Endothelial cell of umbilical vein (primary cell): ENCODE results near the gene CRELD2. TPM values are rescaled to one million over a fixed set of nuclear protein-coding genes. Genes with fewer than 3 reads are reported as not detected.

Source experiments
- BruUV-seq: library from RNA; stranded (reverse); fragments of 400-500 nt; replicated peaks from 2 replicates; lab custom pipeline; 2021; lab: Mats Ljungman, UMichigan
- CTCF ChIA-PET: fragments of 300-600, 350-600 bp; sonication (Branson Sonifier 250); formaldehyde crosslinking; loops from one replicate; lab custom pipeline; 2021; ENCODE audit warnings: antibody characterized with exemption, inconsistent platforms; lab: Charles Lee
- POLR2A ChIA-PET: fragments of 300-600, 350-600 bp; sonication (Branson Sonifier 250); formaldehyde crosslinking; loops from one replicate; lab custom pipeline; 2021; ENCODE audit warnings: antibody characterized with exemption, inconsistent platforms; lab: Charles Lee
- DNase-seq: peaks from one replicate; pipeline ENCODE4 v3.0.0-alpha.2; 2011; ENCODE audit warnings: low read depth, low spot score
- FAIRE-seq: peaks from 2 replicates; lab custom pipeline; 2011; peaks lifted over from hg19 to GRCh38; lab: Jason Lieb, UNC
- H2AFZ ChIP-seq: 2 replicates; pipeline ENCODE4 v1.6.0; 2012; ENCODE audit warnings: low read depth, low read length, control low read depth, inconsistent platforms
- H3K27ac ChIP-seq: 2 replicates; pipeline ENCODE4 v1.5.1; 2011; ENCODE audit warnings: low read depth, mild to moderate bottlenecking, control low read depth, low read length, moderate library complexity; ENCODE audit not compliant: insufficient read depth
- H3K27me3 ChIP-seq, 2 experiments: 2 replicates each; pipeline versions ENCODE4 v1.6.0 to v1.6.1; 2011; ENCODE audit warnings: low read length in 2 of 2, mixed read lengths in 1 of 2; ENCODE audit not compliant: control insufficient read depth in 2 of 2, insufficient read depth in 2 of 2
- H3K36me3 ChIP-seq, 2 experiments: 2 replicates in 1 of 2; 3 replicates in 1 of 2; pipeline ENCODE4 v1.5.1; 2011; ENCODE audit warnings: low read length in 2 of 2, mild to moderate bottlenecking in 1 of 2, moderate library complexity in 1 of 2; ENCODE audit not compliant: control insufficient read depth in 2 of 2, insufficient read depth in 2 of 2; ENCODE audit errors: extremely low read depth in 1 of 2
- H3K4me1 ChIP-seq: 3 replicates; pipeline ENCODE4 v1.5.1; 2011; ENCODE audit warnings: mild to moderate bottlenecking, low read length; ENCODE audit not compliant: control insufficient read depth, insufficient read depth; ENCODE audit errors: extremely low read depth
- H3K4me2 ChIP-seq: 2 replicates; pipeline ENCODE4 v1.6.1; 2011; ENCODE audit warnings: low read length, control low read depth, mixed read lengths; ENCODE audit not compliant: insufficient read depth
- H3K4me3 ChIP-seq, 3 experiments: fragments of 200-600 bp in 1 of 3; sonication (generic), shearing (Covaris generic) in 1 of 3; replicated peaks in 1 of 3; 2 replicates each; pipeline ENCODE4 v1.5.1; 2011 to 2016; ENCODE audit warnings: control low read depth in 3 of 3, low read length in 3 of 3, mild to moderate bottlenecking in 2 of 3, inconsistent platforms in 1 of 3, low read depth in 1 of 3, moderate library complexity in 1 of 3; ENCODE audit not compliant: insufficient read depth in 1 of 3
- H3K79me2 ChIP-seq: 2 replicates; pipeline ENCODE4 v1.6.0; 2012; ENCODE audit warnings: low read length, inconsistent platforms; ENCODE audit not compliant: control insufficient read depth, insufficient read depth
- H3K9ac ChIP-seq: replicated peaks from 2 replicates; pipeline ENCODE3; 2011; ENCODE audit warnings: low read length, control low read depth; ENCODE audit not compliant: insufficient read depth; ENCODE audit errors: extremely low read depth
- H3K9me1 ChIP-seq: replicated peaks from 3 replicates; pipeline ENCODE4 v1.6.0; 2011; ENCODE audit warnings: mild to moderate bottlenecking, low read length; ENCODE audit not compliant: control insufficient read depth, insufficient read depth; ENCODE audit errors: extremely low read depth
- H3K9me3 ChIP-seq: replicated peaks from 2 replicates; pipeline ENCODE4 v1.5.1; 2012; ENCODE audit warnings: low read length, inconsistent platforms; ENCODE audit not compliant: control insufficient read depth, insufficient read depth
- H4K20me1 ChIP-seq: replicated peaks from 2 replicates; pipeline ENCODE3; 2011; ENCODE audit warnings: mild to moderate bottlenecking, low read length; ENCODE audit not compliant: control insufficient read depth, insufficient read depth; ENCODE audit errors: extremely low read depth
- CTCF ChIP-seq, 2 donors: IDR thresholded peaks; 1 replicate in 1 of 2; 2 replicates in 1 of 2; pipeline ENCODE4 v1.5.1; 2011; ENCODE audit warnings: low read length in 2 of 2, mild to moderate bottlenecking in 2 of 2, moderate library complexity in 2 of 2, control low read depth in 1 of 2, inconsistent platforms in 1 of 2, low read depth in 1 of 2; ENCODE audit not compliant: insufficient read depth in 1 of 2; ENCODE audit errors: extremely low read depth in 1 of 2
- EZH2 ChIP-seq: IDR thresholded peaks from 2 replicates; pipeline ENCODE4 v1.6.1; 2012; ENCODE audit warnings: borderline replicate concordance, low read depth, mild to moderate bottlenecking, moderate library complexity, low read length, inconsistent platforms; ENCODE audit not compliant: severe bottlenecking
- FOS ChIP-seq: IDR thresholded peaks from 2 replicates; pipeline ENCODE4 v1.6.1; 2011; ENCODE audit warnings: mild to moderate bottlenecking, low read length, moderate library complexity, borderline replicate concordance; ENCODE audit not compliant: insufficient read depth
- GATA2 ChIP-seq: IDR thresholded peaks from 2 replicates; pipeline ENCODE4 v1.7.0; 2011; ENCODE audit warnings: low read depth, mild to moderate bottlenecking, moderate library complexity, mixed read lengths, low read length; ENCODE audit not compliant: insufficient read length, insufficient read depth
- JUN ChIP-seq: IDR thresholded peaks from 2 replicates; pipeline ENCODE4 v1.6.1; 2011; ENCODE audit warnings: borderline replicate concordance, low read depth; ENCODE audit not compliant: insufficient read length, insufficient read depth
- MYC ChIP-seq: IDR thresholded peaks from one replicate; pipeline ENCODE4 v1.6.1; 2011; ENCODE audit warnings: mild to moderate bottlenecking, low read depth, low read length
- POLR2A ChIP-seq: IDR thresholded peaks from 2 replicates; pipeline ENCODE4 v1.6.1; 2012; ENCODE audit warnings: low read depth, mild to moderate bottlenecking, control low read depth, low read length
- POLR2AphosphoS5 ChIP-seq: IDR thresholded peaks from 2 replicates; pipeline ENCODE4 v1.6.1; 2012; ENCODE audit warnings: low read depth, mild to moderate bottlenecking, control low read depth, low read length, moderate library complexity; ENCODE audit not compliant: insufficient read depth
- dilution Hi-C: fragments of 300-500 bp; cut with MboI; formaldehyde crosslinking; loops from one replicate; pipeline ENCODE4 v1.15.0; 2019; ENCODE audit warnings: low sequenced_read_pairs; ENCODE audit not compliant: extremely low pct_ligation_motif_present
- intact Hi-C: fragments of 100-400 bp; cut with micrococcal nuclease; formaldehyde crosslinking; loops from one replicate; pipeline ENCODE4 v1.10.0; 2022
- polyA plus RNA-seq, 4 experiments: library from polyadenylated mRNA; depleted of rRNA in 3 of 4; stranded (reverse) in 3 of 4; unstranded in 1 of 4; fragments of >200 nt; gene quantifications; 2 replicates each; pipeline versions ENCODE4 v1.2.1 to v1.2.3, GENCODE V29; 2011 to 2012; ENCODE audit warnings: missing spikeins in 1 of 4
- total RNA-seq: library from RNA; stranded (reverse); gene quantifications from 2 replicates; pipeline ENCODE4 v1.2.3, GENCODE V29; 2021
- TF ChIP-seq, protein P1 (sequence below): IDR thresholded peaks from 2 replicates; pipeline ENCODE4 v1.6.1; 2011; ENCODE audit not compliant: insufficient read depth, insufficient read length

The CRELD2 gene
- total and polyA plus RNA-seq, 2 donors (not counting 3 experiments of a cell fraction or from before 2014, with no cell fraction given): 71.0 to 86.3 TPM

- Histone ChIP-seq H4K20me1 (no peaks in the 10 kb centered on the region), H3K27ac (no peak overlapping the region), H3K9me1 (no peaks in the 10 kb centered on the region), H3K9me3 (no peaks in the 10 kb centered on the region), H3K36me3 (peaks cover 0 to 18% of the 10 kb centered on the region in 2 experiments), H3K4me1 (no peaks in the 10 kb centered on the region), H3K4me2 (no peak overlapping the region), H3K79me2 (no peaks in the 10 kb centered on the region), H3K27me3 (no peaks in the 10 kb centered on the region), H2AFZ (no peak overlapping the region), H3K9ac (no peak overlapping the region), H3K4me3 (no peak overlapping the region)
- no peak for TF ChIP-seq GATA2
- TF ChIP-seq, protein P1, sequence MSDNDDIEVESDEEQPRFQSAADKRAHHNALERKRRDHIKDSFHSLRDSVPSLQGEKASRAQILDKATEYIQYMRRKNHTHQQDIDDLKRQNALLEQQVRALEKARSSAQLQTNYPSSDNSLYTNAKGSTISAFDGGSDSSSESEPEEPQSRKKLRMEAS: no peak
- no peak for TF ChIP-seq POLR2AphosphoS5
- no peak for TF ChIP-seq CTCF (IDR thresholded peaks at IDR 0.05; ENCODE audit: extremely low read depth in 1 of 2, insufficient read depth in 1 of 2, low read depth in 1 of 2, low read length in 2 of 2)
- TF ChIP-seq EZH2: no peak
- TF ChIP-seq FOS: no peak
- no peak for TF ChIP-seq POLR2A
- TF ChIP-seq JUN: no peak
- TF ChIP-seq MYC: no peak
- FAIRE-seq (no peak), DNase-seq (no peak)
- ChIA-PET POLR2A (no interaction called here), CTCF (no interaction called here)
- intact Hi-C loops (no loop called here), dilution Hi-C loops (no loop called here)
- no TSS peak for BruUV-seq
These were observed 10.6 kb upstream of the CRELD2 start for GRCh38 chr22:49907807-49908206.
